Osteoblast (primary cell): ENCODE results near the gene SLC35F4. TPM values are rescaled to one million over a fixed set of nuclear protein-coding genes. Genes with fewer than 3 reads are reported as not detected.

ENCODE experiments used
- DNase-seq: peaks from one replicate; pipeline ENCODE4 v3.0.0; 2011; ENCODE audit warnings: low spot score, mixed read lengths; ENCODE audit not compliant: insufficient read length; ENCODE audit errors: missing footprints
- H2AFZ ChIP-seq: 2 replicates; pipeline ENCODE4 v1.6.0; 2011; ENCODE audit warnings: mild to moderate bottlenecking, low read length
- H3K27ac ChIP-seq: 2 replicates; pipeline ENCODE4 v1.5.1; 2011; ENCODE audit warnings: mild to moderate bottlenecking, low read depth, low read length, moderate library complexity
- H3K27me3 ChIP-seq: 2 replicates; pipeline ENCODE4 v1.6.0; 2012; ENCODE audit warnings: mild to moderate bottlenecking, control low read depth, inconsistent platforms, low read length, moderate library complexity; ENCODE audit not compliant: insufficient read depth
- H3K36me3 ChIP-seq: 2 replicates; pipeline ENCODE4 v1.5.1; 2011; ENCODE audit warnings: mild to moderate bottlenecking, low read length, control low read depth, moderate library complexity; ENCODE audit not compliant: insufficient read depth
- H3K4me1 ChIP-seq: 2 replicates; pipeline ENCODE4 v1.5.1; 2011; ENCODE audit warnings: mild to moderate bottlenecking, low read length, control low read depth, moderate library complexity; ENCODE audit not compliant: insufficient read depth
- H3K4me2 ChIP-seq: 2 replicates; pipeline ENCODE4 v1.6.0; 2011; ENCODE audit warnings: mild to moderate bottlenecking, low read length; ENCODE audit not compliant: insufficient read depth
- H3K4me3 ChIP-seq: fragments of 200-600 bp; sonication (generic); 3 replicates; pipeline ENCODE4 v1.5.1; 2012; ENCODE audit warnings: mild to moderate bottlenecking, low read length, inconsistent platforms; ENCODE audit not compliant: insufficient read depth
- H3K79me2 ChIP-seq: 2 replicates; pipeline ENCODE4 v1.6.0; 2012; ENCODE audit warnings: mild to moderate bottlenecking, low read length, control low read depth, inconsistent platforms; ENCODE audit not compliant: insufficient read depth
- H3K9me3 ChIP-seq: 2 replicates; pipeline ENCODE4 v1.5.1; 2011; ENCODE audit warnings: low read depth, low read length, control low read depth
- H4K20me1 ChIP-seq: 2 replicates; pipeline ENCODE4 v1.6.0; 2012; ENCODE audit warnings: mild to moderate bottlenecking, low read length, control low read depth; ENCODE audit not compliant: insufficient read depth
- CTCF ChIP-seq: IDR thresholded peaks from 2 replicates; pipeline ENCODE4 v1.5.1; 2011; ENCODE audit warnings: mild to moderate bottlenecking, low read depth, low read length, moderate library complexity; ENCODE audit errors: extremely low read depth
- total RNA-seq: library from RNA; depleted of rRNA; stranded (reverse); fragments of >200 nt; gene quantifications from 2 replicates; pipeline ENCODE4 v1.2.3, GENCODE V29; 2012

SLC35F4 gene
- total RNA-seq, 1 donor: not detected

- no peak for DNase-seq
- Histone ChIP-seq H3K27me3 (no peaks in the 10 kb centered on the region), H3K36me3 (no peaks in the 10 kb centered on the region), H3K4me3 (no peak overlapping the region), H4K20me1 (no peaks in the 10 kb centered on the region), H2AFZ (no peak overlapping the region), H3K9me3 (no peaks in the 10 kb centered on the region), H3K4me1 (no peaks in the 10 kb centered on the region), H3K27ac (no peak overlapping the region), H3K4me2 (no peak overlapping the region), H3K79me2 (no peaks in the 10 kb centered on the region)
- no peak for TF ChIP-seq CTCF
Measured at GRCh38 chr14:57687416-57687815, 178.5 kb downstream of the SLC35F4 start.

DNA sequence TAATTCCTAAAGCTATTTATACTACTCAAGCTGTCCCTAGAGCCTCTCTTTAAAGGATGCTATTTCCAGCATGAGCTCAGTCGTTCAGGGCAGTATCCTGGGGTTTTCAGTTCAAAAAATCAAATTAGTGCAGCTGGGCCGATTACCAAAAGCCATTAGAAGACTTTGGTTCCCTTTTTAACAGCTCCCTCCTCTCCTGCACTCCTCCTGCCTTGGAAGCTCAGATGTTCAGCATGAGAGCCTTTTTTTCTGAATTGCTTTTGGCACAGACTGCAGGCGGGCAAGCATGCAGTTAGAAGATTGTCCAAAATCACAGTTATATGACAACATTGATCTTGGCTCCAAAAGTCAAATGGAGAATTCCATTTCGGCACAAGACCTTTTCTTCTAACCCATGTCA is 179.6 kb downstream of the SLC35F4 start:
- Histone ChIP-seq H3K79me2 (no peaks in the 10 kb centered on the region), H2AFZ (no peak overlapping the region), H4K20me1 (no peaks in the 10 kb centered on the region), H3K4me2 (no peak overlapping the region), H3K36me3 (no peaks in the 10 kb centered on the region), H3K4me1 (no peaks in the 10 kb centered on the region), H3K9me3 (no peaks in the 10 kb centered on the region), H3K27me3 (no peaks in the 10 kb centered on the region), H3K27ac (no peak overlapping the region), H3K4me3 (no peak overlapping the region)
- TF ChIP-seq CTCF: no peak
- DNase-seq: no peak

GRCh38 chr14:57671021-57671420 is 194.9 kb downstream of the SLC35F4 start:
- Histone ChIP-seq H4K20me1 (no peaks in the 10 kb centered on the region), H3K4me3 (no peak overlapping the region), H3K79me2 (no peaks in the 10 kb centered on the region), H3K27me3 (no peaks in the 10 kb centered on the region), H3K9me3 (no peaks in the 10 kb centered on the region), H3K4me1 (no peaks in the 10 kb centered on the region), H3K27ac (no peak overlapping the region), H3K36me3 (no peaks in the 10 kb centered on the region), H3K4me2 (no peak overlapping the region), H2AFZ (no peak overlapping the region)
- no peak for DNase-seq
- TF ChIP-seq CTCF: no peak

DNA sequence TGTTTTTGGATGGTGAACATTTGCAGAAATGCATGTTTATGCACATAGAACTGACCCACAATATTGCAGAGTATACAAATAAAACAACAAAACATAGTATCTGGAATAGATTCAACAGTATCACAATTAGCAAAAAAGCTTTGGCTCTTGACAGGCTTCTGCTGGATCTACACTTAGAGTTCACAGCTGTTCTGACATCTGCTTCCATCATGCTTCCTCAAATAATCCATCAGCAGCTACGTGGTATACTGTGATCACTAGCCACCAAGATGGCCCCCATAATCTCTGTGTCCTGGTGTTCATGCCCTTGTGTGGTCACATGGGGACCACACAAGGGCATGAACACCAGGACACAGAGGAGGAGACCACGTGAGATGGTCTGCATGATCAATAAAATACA is 205.7 kb downstream of the SLC35F4 start:
- Histone ChIP-seq H3K79me2 (no peaks in the 10 kb centered on the region), H3K27ac (no peak overlapping the region), H3K27me3 (no peaks in the 10 kb centered on the region), H3K9me3 (no peaks in the 10 kb centered on the region), H3K4me3 (no peak overlapping the region), H3K36me3 (no peaks in the 10 kb centered on the region), H3K4me2 (no peak overlapping the region), H2AFZ (no peak overlapping the region), H3K4me1 (no peaks in the 10 kb centered on the region), H4K20me1 (no peaks in the 10 kb centered on the region)
- TF ChIP-seq CTCF: no peak
- DNase-seq: no peak
